GM18867 (cell line): Measurements from ENCODE around the gene WNT3A.

ENCODE experiments used
- ATAC-seq: cut with Tn5 transposase; IDR thresholded peaks from one replicate; pipeline ENCODE4 v1.9.1; 2021; ENCODE audit warnings: mild to moderate bottlenecking, moderate library complexity; ENCODE audit not compliant: unreplicated experiment

Gene WNT3A

DNA sequence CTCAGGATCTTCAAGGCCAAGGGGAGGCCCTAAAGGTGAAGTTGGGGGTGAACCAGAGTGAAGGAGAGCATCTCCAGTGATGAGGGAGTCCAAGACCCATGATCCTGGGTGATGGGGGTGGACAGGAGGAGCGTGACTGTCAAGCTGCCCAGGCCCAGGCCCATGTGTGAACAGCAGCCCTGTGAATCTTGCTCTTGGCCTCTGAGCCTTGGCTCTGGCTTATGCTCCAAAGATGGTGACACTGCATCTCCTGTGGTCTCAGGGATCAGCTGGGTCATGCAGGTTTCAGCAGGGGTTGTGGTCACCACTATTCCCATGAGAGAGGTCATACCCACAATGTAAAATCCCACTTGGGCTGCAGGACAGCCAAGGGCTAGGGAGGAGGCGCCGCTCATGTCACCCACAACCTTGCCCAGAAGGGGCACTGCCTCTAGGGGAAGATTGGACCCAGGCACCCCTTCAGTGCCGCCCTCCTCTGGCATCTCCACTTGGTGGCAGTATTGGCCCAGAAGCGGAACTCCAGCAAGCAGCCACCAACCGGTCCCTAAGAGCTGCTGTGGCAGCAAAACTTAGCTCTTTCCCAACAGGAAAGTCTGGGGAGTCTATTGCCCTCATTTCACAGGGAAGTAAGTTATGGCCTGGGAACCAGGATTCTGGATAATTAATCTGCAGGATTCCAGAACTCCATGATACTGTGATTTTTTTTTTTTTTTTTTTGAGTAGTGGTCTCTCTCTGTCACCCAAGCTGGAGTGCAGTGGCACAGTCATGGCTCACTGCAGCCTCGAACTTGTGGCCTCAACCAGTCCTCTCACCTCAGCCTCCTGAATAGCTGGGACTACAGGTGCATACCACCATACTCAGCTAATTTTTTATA is 7.5 kb upstream of the WNT3A start:
- peak; percentile 94 for ATAC-seq

GRCh38 chr1:228000416-228000815 is 6.4 kb upstream of the WNT3A start:
- no peak for ATAC-seq

DNA sequence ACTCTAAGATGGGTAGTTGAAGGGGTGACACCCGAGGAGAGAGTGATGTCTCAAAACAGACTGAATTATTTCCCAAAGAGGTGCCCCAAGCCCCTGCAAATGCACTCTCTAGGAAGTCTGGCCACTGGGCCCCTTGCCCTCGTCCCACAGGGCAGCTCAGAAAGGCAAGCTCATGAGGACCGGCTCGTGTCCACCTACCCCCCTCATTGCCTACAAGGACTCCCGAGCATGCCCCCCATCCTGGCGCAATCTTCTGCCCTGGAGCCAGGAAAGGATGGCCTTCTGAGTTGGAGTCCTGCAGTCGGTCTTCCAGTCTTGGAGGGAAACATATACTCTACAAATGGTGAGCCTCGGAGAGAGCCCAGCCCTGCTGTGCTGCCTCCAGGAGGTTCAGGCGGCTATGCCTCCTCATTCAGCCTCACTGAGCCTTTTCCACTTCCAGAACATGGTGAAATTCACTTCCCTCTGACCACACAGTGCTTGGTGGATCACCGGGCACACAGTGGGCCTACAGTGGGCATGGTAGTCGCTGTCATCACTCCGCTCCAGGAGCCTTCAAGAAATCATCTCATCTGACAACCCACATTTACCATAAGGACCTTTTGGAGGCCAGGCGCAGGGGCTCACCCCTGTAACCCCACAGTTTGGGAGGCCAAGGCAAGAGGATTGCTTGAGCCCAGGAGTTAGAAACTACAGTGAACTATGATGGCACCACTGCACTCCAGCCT is 5.8 kb upstream of the WNT3A start:
- no peak for ATAC-seq

DNA sequence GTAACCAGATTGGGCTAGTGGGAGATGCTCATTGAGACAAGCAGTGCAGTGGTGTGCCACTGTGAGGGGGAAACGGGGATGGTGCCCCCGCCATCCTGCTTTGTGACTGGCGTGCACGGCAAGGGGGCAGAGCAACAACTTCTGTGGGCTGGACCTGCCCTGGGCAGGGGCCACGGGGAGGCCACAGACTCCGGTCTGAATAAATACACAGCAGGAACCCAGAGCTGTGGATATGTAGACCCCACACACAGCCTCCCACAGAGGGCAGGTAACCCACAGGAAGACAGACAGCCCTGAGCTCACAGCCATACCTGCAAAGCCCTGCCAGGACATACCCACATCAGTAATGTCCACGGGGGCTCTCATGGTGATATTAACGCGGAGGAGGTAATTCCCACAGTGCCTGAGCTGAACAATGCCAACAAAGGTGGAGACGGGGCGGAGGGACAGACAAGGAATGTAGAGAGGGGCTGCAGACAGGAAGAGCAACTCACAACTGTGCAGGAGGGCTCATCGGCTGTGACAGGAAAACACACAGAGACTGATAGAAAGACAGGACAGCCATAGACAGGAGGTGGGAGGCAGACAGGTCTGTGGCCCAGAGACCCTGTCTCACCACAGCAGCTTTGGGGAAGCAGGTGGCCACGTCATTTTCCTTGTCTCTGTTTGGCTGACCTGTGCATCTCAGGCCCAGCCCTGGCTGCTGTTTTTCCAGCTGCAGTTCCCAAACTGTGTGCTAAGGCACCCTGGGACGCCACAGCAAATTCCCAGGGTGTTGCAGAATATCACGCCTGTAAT is 4.9 kb upstream of the WNT3A start:
- no peak for ATAC-seq

DNA sequence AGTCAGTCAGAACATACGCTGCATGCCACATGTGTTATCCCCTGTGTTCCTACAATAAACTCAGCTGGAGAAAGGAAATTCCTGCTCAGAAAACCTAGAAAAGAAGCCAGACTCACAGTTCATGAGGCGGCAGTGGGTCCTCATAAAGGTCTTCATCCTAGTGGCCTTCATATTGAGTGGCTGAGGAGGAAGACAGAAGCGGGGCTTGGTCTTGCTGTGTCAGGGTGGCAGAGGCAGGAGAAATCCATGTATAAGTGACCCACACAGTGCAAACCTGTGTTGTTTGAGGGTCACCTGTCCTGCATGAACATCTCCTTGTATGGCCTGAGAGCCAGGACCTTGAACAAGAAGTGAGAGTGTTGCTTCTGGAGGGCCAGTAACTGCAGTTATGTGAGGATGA is 4.0 kb upstream of the WNT3A start:
- no peak for ATAC-seq

GRCh38 chr1:228003461-228004330 is 3.1 kb upstream of the WNT3A start:
- ATAC-seq: no peak

GRCh38 chr1:228004331-228004855 is 2.4 kb upstream of the WNT3A start:
- ATAC-seq: no peak

GRCh38 chr1:228004856-228005462 is 1.8 kb upstream of the WNT3A start:
- ATAC-seq: no peak

GRCh38 chr1:228005511-228006033 is 1.2 kb upstream of the WNT3A start:
- no peak for ATAC-seq

- ATAC-seq: no peak
Observed at GRCh38 chr1:228006034-228006785, 588 bp upstream of the WNT3A start.

DNA sequence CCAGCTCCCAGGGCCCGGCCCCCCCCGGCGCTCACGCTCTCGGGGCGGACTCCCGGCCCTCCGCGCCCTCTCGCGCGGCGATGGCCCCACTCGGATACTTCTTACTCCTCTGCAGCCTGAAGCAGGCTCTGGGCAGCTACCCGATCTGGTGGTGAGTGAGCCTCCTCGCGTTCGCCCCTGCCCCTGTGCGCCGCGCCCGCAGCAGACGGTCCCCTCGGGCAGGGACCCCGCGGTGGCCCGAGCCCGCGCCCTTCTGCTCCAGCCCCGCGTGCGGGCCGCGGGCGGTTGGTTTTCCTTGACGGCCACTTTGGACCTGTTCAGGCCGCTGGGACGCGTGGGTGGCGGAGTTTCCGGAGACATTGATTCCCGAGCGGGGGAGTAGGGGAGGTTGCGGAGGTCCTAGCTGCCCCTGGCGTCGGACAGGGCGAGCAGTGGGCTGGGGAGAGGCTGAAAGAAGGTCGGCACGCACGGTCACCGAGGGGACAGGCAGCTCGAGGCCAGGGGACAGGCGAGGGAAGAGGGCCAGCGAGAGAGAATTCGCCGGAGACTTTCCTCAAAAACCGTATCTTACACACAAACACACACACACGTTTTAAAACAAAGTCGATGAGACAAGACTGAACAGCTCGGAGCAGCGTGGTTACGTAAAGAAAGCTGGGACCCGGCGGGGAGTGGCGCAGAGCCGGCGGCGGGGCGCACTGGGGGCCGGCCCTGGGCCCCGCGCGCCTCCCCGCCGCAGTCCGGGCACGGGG is 427 bp downstream of the WNT3A start:
- ATAC-seq: no peak

DNA sequence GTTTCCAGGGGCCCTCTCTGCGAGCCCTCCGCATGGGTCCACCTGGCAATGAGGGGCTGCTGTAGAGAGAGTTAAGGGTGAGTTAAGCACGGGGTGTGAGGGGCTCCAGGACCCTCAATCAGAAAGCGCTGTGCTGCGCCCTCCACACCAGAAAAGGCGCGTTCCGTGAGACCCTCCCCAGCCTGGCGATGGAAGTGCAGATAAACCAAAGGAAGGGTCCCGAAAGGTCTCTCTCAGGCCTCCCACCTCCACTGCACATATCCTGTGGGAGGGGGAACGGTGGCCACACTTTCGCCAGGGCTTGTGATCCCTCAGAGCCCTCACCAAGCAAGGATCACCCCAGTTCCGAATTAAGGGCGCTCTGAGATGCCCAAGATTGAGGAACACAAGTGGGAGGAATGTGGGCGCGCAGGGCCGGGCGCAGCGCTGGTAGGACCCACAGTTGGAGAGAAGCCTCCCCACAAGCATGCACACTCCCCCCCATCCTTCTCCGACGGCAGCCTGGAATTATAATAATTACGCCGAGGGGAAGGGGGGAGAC is 1.1 kb downstream of the WNT3A start:
- ATAC-seq: no peak

DNA sequence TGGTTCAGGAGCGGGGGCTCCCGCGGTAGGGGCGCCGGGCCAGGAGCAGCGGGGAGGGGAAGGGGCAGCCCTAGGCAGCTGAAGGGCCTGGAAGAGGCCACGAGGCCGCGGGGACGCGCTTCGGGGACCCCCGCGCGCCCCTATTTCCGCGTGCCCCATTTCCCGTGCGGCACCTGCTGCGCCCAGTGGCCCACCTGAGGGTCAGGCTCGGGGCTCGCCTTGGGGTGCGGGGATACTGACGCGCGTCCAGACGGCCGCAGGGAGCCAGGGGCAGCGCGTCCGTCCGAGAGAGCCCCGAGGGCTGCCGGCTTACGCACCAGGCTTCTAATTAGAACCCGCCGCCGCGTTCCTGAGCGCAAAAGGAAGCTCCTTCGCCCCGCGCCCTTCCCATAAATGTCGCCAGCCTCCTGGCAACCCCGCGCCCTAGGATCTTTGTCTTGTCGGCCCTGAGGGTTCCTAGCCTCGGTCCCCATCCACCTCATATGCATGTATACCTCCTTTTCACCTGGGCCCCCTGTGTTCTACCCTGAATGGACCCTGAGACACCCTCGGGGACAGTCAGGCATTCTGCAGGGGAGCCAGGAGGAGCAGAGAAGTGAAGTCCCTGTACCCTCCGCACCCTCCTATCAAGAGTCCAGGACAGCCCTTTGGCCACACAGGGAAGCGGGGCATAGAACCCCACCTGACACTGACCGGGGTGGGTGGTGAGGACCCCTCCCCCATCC is 1.8 kb downstream of the WNT3A start:
- no peak for ATAC-seq

GRCh38 chr1:228009116-228009827 is 2.5 kb downstream of the WNT3A start:
- ATAC-seq: no peak

- ATAC-seq: peak; percentile 50
Observed at GRCh38 chr1:228009828-228010775, 3.3 kb downstream of the WNT3A start.
